NT2/D1 (cell line): ENCODE data around the gene WDFY4.

Experiments
- DNase-seq: peaks from one replicate; pipeline ENCODE4 v3.0.0-alpha.2; 2011; ENCODE audit warnings: low read depth, low spot score
- H3K27me3 ChIP-seq: 2 replicates; pipeline ENCODE4 v1.6.0; 2011; ENCODE audit warnings: mild to moderate bottlenecking; ENCODE audit not compliant: insufficient read length, insufficient read depth
- H3K36me3 ChIP-seq: 2 replicates; pipeline ENCODE4 v1.6.1; 2011; ENCODE audit warnings: mild to moderate bottlenecking, low read length, mixed read lengths; ENCODE audit not compliant: insufficient read depth, insufficient read length
- H3K4me1 ChIP-seq: 2 replicates; pipeline ENCODE4 v1.5.1; 2011; ENCODE audit not compliant: insufficient read depth, insufficient read length
- H3K4me3 ChIP-seq: 2 replicates; pipeline ENCODE4 v1.5.1; 2011; ENCODE audit warnings: low read depth; ENCODE audit not compliant: insufficient read length
- H3K9ac ChIP-seq: 2 replicates; pipeline ENCODE4 v1.6.0; 2011; ENCODE audit warnings: low read depth; ENCODE audit not compliant: insufficient read length
- H3K9me3 ChIP-seq: 2 replicates; pipeline ENCODE4 v1.5.1; 2011; ENCODE audit warnings: mild to moderate bottlenecking, low read length; ENCODE audit not compliant: insufficient read depth
- SUZ12 ChIP-seq: IDR thresholded peaks from 2 replicates; pipeline ENCODE4 v1.6.1; 2011; ENCODE audit not compliant: insufficient read length, insufficient read depth; ENCODE audit errors: extremely low read depth
- YY1 ChIP-seq: IDR thresholded peaks from 2 replicates; pipeline ENCODE4 v1.6.1; 2011; ENCODE audit not compliant: insufficient read length, insufficient read depth
- ZNF274 ChIP-seq: IDR thresholded peaks from 2 replicates; pipeline ENCODE4 v1.6.1; 2011; ENCODE audit warnings: mild to moderate bottlenecking, low read depth, low read length

The WDFY4 gene

DNA sequence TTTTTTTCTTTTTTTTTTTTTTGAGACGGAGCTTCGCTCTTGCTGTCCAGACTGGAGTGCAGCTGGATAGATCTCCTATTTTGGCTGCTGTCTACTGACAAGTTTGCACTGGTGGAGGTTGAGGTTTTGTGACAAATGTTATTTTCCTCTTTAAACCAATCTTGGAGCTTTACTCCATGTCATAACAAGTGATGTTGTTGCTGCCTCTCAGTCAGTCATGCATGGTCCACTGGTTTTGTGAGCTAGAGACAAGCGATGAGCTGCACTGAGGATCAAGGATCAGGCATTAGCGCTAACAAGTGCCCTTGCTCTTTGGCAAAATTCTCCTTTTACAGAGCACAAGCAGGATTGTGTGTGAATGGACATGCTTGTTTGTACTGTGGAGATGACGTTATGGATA lies 805 bp upstream of the WDFY4 start:
- Histone ChIP-seq H3K4me3 (no peak overlapping the region), H3K9ac (no peak overlapping the region), H3K9me3 (no peaks in the 10 kb centered on the region), H3K4me1 (no peaks in the 10 kb centered on the region), H3K36me3 (no peaks in the 10 kb centered on the region), H3K27me3 (no peaks in the 10 kb centered on the region)
- no peak for DNase-seq
- no peak for TF ChIP-seq SUZ12
- no peak for TF ChIP-seq YY1
- no peak for TF ChIP-seq ZNF274

DNA sequence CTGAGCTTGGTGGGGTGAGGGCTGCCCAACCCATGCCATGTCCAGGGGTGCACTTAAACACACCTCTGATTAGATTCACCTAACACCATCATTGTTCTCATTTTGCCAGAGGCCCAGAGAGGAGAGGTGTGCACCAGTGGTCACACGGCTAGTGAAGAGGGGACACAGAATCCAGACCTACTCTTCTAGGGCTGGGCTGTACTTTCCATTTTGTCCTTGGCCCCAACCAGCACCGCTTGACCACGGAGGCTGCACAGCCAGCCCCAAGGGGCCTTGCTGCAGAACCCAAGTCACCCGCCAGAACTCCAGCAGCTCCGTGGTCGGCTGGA lies 246 bp upstream of the WDFY4 start:
- Histone ChIP-seq H3K9ac (no peak overlapping the region), H3K4me3 (no peak overlapping the region), H3K9me3 (no peaks in the 10 kb centered on the region), H3K27me3 (no peaks in the 10 kb centered on the region), H3K4me1 (no peaks in the 10 kb centered on the region), H3K36me3 (no peaks in the 10 kb centered on the region)
- no peak for TF ChIP-seq SUZ12
- no peak for TF ChIP-seq ZNF274
- no peak for TF ChIP-seq YY1
- DNase-seq: no peak

DNA sequence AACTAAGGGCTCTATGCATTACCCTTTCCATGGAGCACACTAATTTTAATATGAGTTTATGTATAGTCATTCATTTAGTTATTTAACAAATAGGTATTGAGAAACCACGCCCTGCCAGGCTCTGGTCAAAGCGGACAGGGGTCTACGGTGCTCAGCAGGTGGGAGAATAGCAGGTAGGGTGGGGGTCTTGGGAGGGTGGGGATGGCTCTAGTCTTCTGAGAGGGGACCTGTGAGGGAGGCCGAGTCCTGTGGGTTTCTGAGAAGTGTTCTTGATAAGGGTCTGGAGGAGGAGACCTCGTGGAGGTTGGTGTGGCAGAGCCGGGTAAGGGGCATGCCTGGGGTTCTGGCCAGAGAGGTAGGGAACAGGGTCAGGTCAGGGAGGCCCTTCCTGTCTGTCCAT lies 1.1 kb downstream of the WDFY4 start:
- no peaks in the 10 kb centered on the region; the same call in 1 of the 2 replicates for H3K9me3 ChIP-seq
- no peak overlapping the region for H3K9ac ChIP-seq
- H3K4me1 ChIP-seq: no peaks in the 10 kb centered on the region
- no peak for TF ChIP-seq YY1
- TF ChIP-seq SUZ12: no peak
- TF ChIP-seq ZNF274: no peak
- no peak overlapping the region for H3K4me3 ChIP-seq
- H3K36me3 ChIP-seq: no peaks in the 10 kb centered on the region
- no peak for DNase-seq
- no peaks in the 10 kb centered on the region for H3K27me3 ChIP-seq

DNA sequence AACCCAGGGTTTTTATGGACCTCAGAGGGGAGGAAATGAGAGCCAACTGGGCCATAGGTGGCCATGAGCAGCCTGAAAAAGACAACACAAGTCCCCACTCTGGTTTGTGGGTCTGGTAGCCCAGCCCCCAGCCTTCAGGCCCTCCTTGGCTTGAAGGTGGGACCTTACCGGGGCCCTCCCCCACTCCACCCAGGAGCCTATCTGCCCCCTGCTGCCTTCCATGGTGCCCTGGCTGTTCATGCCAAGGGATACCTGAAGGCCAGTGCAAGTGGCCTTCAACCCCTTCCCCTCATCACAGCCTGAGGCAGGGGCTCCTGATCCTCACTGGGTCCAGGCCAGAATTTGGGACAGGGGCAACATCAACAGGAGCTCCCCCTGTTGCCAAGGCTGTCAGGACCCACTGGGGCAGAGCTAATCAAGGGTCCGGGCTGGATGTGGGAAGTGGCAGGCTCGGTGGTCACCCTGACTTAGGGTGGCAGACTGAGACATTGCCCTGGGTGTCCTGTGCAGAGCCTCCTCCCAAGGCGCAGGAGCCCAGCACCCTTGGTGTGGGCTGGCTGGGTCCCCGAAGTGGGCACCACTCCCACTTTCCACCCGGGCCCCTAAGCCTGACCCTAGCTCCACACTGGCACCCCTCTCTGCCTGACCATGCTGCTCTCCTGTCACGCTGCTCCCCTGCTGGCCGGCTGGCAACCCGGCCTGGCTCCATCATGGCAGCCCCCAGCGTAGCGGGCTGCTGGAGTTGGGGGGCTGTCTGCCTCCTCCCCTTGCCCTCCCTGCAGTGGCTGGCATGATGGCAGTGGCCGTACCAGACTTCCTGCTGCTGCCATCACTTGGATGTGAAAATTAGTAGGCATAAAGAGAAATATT lies 6.4 kb downstream of the WDFY4 start:
- no peak for TF ChIP-seq ZNF274
- no peak for TF ChIP-seq YY1
- TF ChIP-seq SUZ12: no peak
- peaks cover 3% of the 10 kb centered on the region for H3K4me1 ChIP-seq
- H3K27me3 ChIP-seq: no peaks in the 10 kb centered on the region

DNA sequence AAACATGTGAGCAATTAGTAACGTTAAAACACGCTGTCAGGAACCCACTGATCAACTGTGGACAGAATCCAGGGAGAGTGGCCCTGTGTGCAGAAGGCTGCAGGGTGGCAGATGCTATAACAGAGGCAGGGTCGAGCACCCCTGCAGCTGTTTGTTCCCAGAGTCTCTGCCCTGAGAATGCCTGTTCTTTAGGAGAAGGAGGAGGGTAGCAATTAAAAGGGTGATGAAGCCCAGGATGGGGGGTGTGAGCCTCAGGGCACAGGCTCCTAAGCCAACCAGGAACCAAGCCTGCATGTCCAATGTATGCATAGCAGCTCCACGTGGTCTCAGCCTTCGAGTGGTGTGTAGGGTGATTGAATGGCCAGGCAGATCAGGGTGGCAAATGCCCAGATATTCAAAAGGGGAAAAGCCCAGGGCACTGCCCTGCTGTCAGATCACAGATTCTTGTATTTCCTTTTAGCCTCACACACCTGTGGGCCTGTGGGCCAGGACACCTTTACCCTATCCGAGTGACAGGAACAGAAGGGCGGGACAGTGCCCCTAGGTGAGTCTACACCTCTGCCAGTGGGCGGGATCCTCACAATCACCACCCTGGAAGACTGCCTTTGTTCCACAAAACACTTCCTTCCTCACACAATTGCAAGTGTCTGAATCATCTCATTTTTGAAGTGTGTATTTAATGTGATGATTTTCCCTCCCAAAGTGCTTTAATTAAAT lies 7.3 kb downstream of the WDFY4 start:
- H3K9me3 ChIP-seq: no peaks in the 10 kb centered on the region; the same call in 1 of the 2 replicates
- H3K9ac ChIP-seq: no peak overlapping the region
- no peaks in the 10 kb centered on the region for H3K36me3 ChIP-seq

More for the DNA sequence above, 6.4 kb downstream of the WDFY4 start:
- no peaks in the 10 kb centered on the region for H3K36me3 ChIP-seq
- DNase-seq: no peak
- no peak overlapping the region for H3K9ac ChIP-seq
- H3K9me3 ChIP-seq: no peaks in the 10 kb centered on the region; the same call in 1 of the 2 replicates
- H3K4me3 ChIP-seq: no peak overlapping the region

DNA sequence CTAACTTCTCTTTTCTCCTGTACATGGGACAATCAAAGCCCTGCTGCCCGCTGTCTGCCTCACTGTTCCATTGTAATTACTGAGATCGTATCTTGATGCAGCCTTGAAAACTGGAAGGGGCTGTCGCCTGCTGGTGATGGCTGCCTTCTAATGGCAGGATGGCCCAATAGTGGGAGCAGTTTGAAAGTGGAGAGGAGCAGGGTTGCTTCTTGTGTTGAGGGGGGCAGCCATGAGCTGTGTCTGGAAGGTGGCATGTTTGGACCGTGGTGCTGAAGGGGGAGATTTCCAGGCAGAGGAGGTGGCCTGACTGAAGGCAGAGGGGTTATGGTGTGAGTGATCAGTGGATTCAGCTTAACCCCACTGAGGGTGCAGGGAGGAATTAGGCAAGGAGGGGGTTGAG lies 8.1 kb downstream of the WDFY4 start:
- no peak for DNase-seq
- Histone ChIP-seq H3K4me1 (peaks cover 3% of the 10 kb centered on the region), H3K27me3 (no peaks in the 10 kb centered on the region), H3K36me3 (no peaks in the 10 kb centered on the region), H3K9me3 (no peaks in the 10 kb centered on the region; the same call in 1 of the 2 replicates), H3K9ac (no peak overlapping the region), H3K4me3 (no peak overlapping the region)
- TF ChIP-seq ZNF274 (no peak), SUZ12 (no peak), YY1 (no peak)

More for the DNA sequence above, 7.3 kb downstream of the WDFY4 start:
- no peak for DNase-seq
- Histone ChIP-seq H3K4me3 (no peak overlapping the region), H3K4me1 (peaks cover 3% of the 10 kb centered on the region), H3K27me3 (no peaks in the 10 kb centered on the region)
- no peak for TF ChIP-seq SUZ12
- TF ChIP-seq ZNF274: no peak
- TF ChIP-seq YY1: no peak

DNA sequence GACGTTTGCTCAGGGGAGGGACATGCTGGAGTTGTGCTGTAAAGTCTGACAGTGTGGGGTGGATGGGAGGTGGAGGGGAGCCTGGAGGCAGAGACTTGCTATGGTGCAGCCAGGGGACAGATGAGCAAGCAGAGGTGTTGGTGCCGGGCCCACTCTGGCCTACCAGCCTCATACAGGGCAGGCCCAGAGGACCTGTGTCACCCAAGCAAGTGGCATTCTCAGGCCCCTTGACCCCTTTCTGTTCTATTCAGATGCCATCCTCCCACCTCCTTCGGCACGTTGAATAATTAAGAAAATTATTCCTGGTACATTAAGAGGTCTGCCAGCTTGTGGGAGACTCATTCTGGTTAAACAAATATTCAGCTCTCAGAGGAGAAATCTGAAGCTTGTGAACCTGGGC lies 8.5 kb downstream of the WDFY4 start:
- Histone ChIP-seq H3K36me3 (no peaks in the 10 kb centered on the region), H3K27me3 (no peaks in the 10 kb centered on the region), H3K4me1 (peaks cover 3% of the 10 kb centered on the region), H3K9ac (no peak overlapping the region), H3K9me3 (no peaks in the 10 kb centered on the region; the same call in 1 of the 2 replicates), H3K4me3 (no peak overlapping the region)
- TF ChIP-seq ZNF274 (no peak), SUZ12 (no peak)
- no peak for DNase-seq
